ENCODE data around the gene PLXNB3.
"Not testable (repeated sequence)": the region's sequence is repeated elsewhere in the genome, so short reads cannot be mapped to it uniquely, and the experiment has no call there.

Gene PLXNB3

GRCh38 chrX:153728095-153728494 is 36.0 kb upstream of the PLXNB3 start:
- peaks cover 5% of the 10 kb centered on the region; the same call in 1 of the 2 replicates for H3K79me2 ChIP-seq (ENCODE audit: insufficient read depth, low read depth)
- no peaks in the 10 kb centered on the region for H3K36me3 ChIP-seq (ENCODE audit: insufficient read depth)
- TF ChIP-seq, protein P1, sequence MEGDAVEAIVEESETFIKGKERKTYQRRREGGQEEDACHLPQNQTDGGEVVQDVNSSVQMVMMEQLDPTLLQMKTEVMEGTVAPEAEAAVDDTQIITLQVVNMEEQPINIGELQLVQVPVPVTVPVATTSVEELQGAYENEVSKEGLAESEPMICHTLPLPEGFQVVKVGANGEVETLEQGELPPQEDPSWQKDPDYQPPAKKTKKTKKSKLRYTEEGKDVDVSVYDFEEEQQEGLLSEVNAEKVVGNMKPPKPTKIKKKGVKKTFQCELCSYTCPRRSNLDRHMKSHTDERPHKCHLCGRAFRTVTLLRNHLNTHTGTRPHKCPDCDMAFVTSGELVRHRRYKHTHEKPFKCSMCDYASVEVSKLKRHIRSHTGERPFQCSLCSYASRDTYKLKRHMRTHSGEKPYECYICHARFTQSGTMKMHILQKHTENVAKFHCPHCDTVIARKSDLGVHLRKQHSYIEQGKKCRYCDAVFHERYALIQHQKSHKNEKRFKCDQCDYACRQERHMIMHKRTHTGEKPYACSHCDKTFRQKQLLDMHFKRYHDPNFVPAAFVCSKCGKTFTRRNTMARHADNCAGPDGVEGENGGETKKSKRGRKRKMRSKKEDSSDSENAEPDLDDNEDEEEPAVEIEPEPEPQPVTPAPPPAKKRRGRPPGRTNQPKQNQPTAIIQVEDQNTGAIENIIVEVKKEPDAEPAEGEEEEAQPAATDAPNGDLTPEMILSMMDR (conservative IDR thresholded peaks at IDR 0.05; ENCODE audit: low read depth, low read length) = no peak
- no peaks in the 10 kb centered on the region for H3K27me3 ChIP-seq (ENCODE audit: insufficient read depth, low read depth)
- H3K4me2 ChIP-seq = no peak overlapping the region
- no peak overlapping the region for H2AFZ ChIP-seq (ENCODE audit: low read depth)
- H3K4me1 ChIP-seq (ENCODE audit: low read depth, poor library complexity, severe bottlenecking) = peaks cover 36% of the 10 kb centered on the region
- no peak overlapping the region for H3K9ac ChIP-seq
- no peaks in the 10 kb centered on the region for H4K20me1 ChIP-seq (ENCODE audit: insufficient read depth)
- H3K4me3 ChIP-seq (IDR thresholded peaks at IDR 0.05; ENCODE audit: insufficient read depth, low read depth, low read length) = no peak overlapping the region
- H3K27ac ChIP-seq = no peak overlapping the region; the same call in 1 of the 2 replicates

DNA sequence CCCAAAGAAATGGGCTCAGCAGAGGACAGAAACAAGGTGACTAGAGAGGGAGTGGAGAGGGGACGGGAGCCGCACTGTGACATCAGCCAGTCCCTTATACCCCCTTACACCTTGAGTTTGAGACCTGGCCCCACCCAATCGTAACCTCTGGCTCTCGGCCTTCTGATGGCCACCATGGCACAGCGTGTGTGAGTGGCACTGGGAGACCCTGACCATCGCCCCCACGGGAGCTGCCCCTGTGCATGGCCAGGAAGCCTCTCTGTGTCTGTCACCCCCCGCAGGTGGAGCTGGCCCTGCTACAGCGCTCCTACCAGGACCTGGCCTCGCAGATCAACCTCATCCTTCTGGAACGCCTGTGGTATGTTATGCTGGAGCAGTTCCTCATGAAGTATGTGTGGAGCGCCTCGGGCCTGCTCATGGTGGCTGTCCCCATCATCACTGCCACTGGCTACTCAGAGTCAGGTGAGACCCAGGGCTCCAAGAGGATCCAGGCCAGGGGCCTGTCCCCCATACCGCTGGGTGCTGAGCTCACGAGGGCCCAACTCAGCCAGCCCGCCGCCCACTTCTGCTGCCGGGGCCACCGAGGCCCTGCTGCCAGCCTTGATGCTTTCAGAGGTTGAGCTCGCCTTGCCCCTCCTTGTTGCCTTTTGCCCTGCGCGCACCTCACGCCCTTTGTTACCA is 35.0 kb upstream of the PLXNB3 start:
- no peaks in the 10 kb centered on the region for H3K36me3 ChIP-seq (ENCODE audit: insufficient read depth)
- no peak overlapping the region for H3K4me2 ChIP-seq
- TF ChIP-seq, protein P1 (conservative IDR thresholded peaks at IDR 0.05; ENCODE audit: low read depth, low read length) = no peak
- H3K27me3 ChIP-seq (ENCODE audit: insufficient read depth, low read depth) = no peaks in the 10 kb centered on the region
- no peak overlapping the region for H3K4me3 ChIP-seq (IDR thresholded peaks at IDR 0.05; ENCODE audit: insufficient read depth, low read depth, low read length)
- no peak overlapping the region for H2AFZ ChIP-seq (ENCODE audit: low read depth)
- H3K27ac ChIP-seq = no peak overlapping the region
- peaks cover 36% of the 10 kb centered on the region for H3K4me1 ChIP-seq (ENCODE audit: low read depth, poor library complexity, severe bottlenecking)
- H4K20me1 ChIP-seq (ENCODE audit: insufficient read depth) = no peaks in the 10 kb centered on the region
- H3K79me2 ChIP-seq (ENCODE audit: insufficient read depth, low read depth) = no peaks in the 10 kb centered on the region
- H3K9ac ChIP-seq = no peak overlapping the region

- peaks cover 36% of the 10 kb centered on the region for H3K4me1 ChIP-seq (ENCODE audit: low read depth, poor library complexity, severe bottlenecking)
- not testable (repeated sequence) for H4K20me1 ChIP-seq (ENCODE audit: insufficient read depth); H2AFZ ChIP-seq (ENCODE audit: low read depth); H3K9ac ChIP-seq; H3K27ac ChIP-seq; H3K4me2 ChIP-seq; H3K36me3 ChIP-seq (ENCODE audit: insufficient read depth); H3K4me3 ChIP-seq (IDR thresholded peaks at IDR 0.05; ENCODE audit: insufficient read depth, low read depth, low read length); H3K27me3 ChIP-seq (ENCODE audit: insufficient read depth, low read depth); H3K79me2 ChIP-seq (ENCODE audit: insufficient read depth, low read depth)
Measured at GRCh38 chrX:153730115-153730514, 33.9 kb upstream of the PLXNB3 start.

DNA sequence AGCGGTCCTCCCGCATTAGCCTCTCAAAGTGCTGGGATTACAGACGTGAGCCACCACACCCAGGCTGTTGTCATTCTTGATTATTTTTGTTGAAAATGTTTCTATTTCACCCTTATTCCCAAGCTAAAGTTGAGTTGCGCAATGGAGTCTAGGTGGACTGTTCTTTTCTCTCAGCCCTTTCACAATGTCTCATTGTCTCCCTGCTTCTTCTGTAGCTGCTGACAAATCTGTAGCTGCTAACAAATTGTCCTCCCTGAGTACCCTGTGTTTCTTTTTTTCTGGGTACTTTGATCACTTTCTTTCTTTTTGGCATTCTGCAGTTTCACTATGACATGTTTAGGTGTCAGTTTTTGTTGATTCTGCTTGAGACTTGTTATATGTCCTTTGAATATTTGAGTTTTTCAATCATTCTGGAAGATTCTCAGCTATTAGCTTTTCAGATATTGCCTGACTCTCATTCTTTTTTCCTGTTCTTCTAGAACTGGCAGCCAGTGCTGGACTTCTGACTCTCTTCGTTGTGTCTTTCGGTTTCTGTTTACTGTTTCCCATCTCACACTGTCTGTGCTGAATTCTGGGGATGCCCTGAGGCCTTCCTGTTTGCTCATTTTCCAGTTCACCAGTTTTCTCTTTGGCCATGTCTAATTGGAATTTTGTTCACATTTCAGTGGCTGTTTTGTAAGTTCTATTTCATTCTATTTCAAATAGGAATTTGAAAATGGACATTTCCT is 32.8 kb upstream of the PLXNB3 start:
- no peak overlapping the region for H3K4me3 ChIP-seq (IDR thresholded peaks at IDR 0.05; ENCODE audit: insufficient read depth, low read depth, low read length)
- no peak overlapping the region for H3K9ac ChIP-seq
- H2AFZ ChIP-seq (ENCODE audit: low read depth) = no peak overlapping the region
- peaks cover 31% of the 10 kb centered on the region for H3K4me1 ChIP-seq (ENCODE audit: low read depth, poor library complexity, severe bottlenecking)
- H3K27me3 ChIP-seq (ENCODE audit: insufficient read depth, low read depth) = no peaks in the 10 kb centered on the region
- TF ChIP-seq, protein P1 (conservative IDR thresholded peaks at IDR 0.05; ENCODE audit: low read depth, low read length) = no peak
- no peaks in the 10 kb centered on the region for H3K79me2 ChIP-seq (ENCODE audit: insufficient read depth, low read depth)
- H4K20me1 ChIP-seq (ENCODE audit: insufficient read depth) = no peaks in the 10 kb centered on the region
- H3K27ac ChIP-seq = no peak overlapping the region
- peak overlapping the region; percentile 36; the same call in 1 of the 2 replicates for H3K4me2 ChIP-seq
- H3K36me3 ChIP-seq (ENCODE audit: insufficient read depth) = no peaks in the 10 kb centered on the region

DNA sequence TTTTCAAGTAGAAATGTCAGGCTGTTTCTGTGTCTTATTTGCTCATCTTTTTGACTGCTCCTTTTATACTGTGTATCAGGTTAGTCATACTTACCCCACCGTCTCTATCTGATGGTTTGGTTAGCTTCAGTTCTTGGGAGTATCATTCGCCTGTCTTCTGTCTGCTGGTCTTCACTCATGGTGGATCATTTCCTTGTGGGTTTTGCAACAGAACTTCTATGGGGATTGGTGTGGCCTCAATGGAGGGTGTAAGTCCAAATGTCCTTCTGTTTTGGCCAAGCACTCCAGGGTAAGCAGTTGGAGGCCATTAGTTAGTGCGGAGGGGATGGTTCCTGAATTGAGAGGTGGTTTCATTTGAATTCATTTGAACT is 32.2 kb upstream of the PLXNB3 start:
- Histone ChIP-seq H3K27ac (no peak overlapping the region), H3K9ac (no peak overlapping the region), H2AFZ (ENCODE audit: low read depth) (no peak overlapping the region), H3K4me1 (ENCODE audit: low read depth, poor library complexity, severe bottlenecking) (peaks cover 26% of the 10 kb centered on the region), H3K4me3 (IDR thresholded peaks at IDR 0.05; ENCODE audit: insufficient read depth, low read depth, low read length) (no peak overlapping the region), H3K4me2 (peak overlapping the region; percentile 36; the same call in 1 of the 2 replicates), H3K27me3 (ENCODE audit: insufficient read depth, low read depth) (no peaks in the 10 kb centered on the region), H3K79me2 (ENCODE audit: insufficient read depth, low read depth) (no peaks in the 10 kb centered on the region), H4K20me1 (ENCODE audit: insufficient read depth) (no peaks in the 10 kb centered on the region), H3K36me3 (ENCODE audit: insufficient read depth) (no peaks in the 10 kb centered on the region)
- TF ChIP-seq, protein P1 (conservative IDR thresholded peaks at IDR 0.05; ENCODE audit: low read depth, low read length) = no peak
